Immature natural killer cell (primary cell): ENCODE data around the gene GADD45B. TPM values are rescaled to one million over a fixed set of nuclear protein-coding genes. Genes with fewer than 3 reads are reported as not detected.

ENCODE experiments used
- polyA plus RNA-seq, 3 donors: library from polyadenylated mRNA; unstranded; fragments of 300-500 nt; fragmentation: Illumina TruSeq; gene quantifications; one replicate each; pipeline ENCODE4 v1.2.3, GENCODE V29; 2021

The GADD45B gene
- polyA plus RNA-seq, 3 donors from 2014 or later: 68.0 to 105 (median 72.9) TPM

Other genes with a start within 250 kb of the GADD45B start
- gene PLEKHJ1, start 239.8 kb upstream of the GADD45B start, polyA plus RNA-seq: 100 to 1,000 TPM; 115 to 148 (median 117) TPM
- 10 to 100 TPM in 2 of 3 donors, 1 to 10 TPM in 1; 6.2 to 40.9 (median 11.1) TPM for gene SF3A2, start 239.3 kb upstream of the GADD45B start, polyA plus RNA-seq
- gene AMH, start 226.8 kb upstream of the GADD45B start, polyA plus RNA-seq: not detected
- under 1 TPM in 1 of 3 donors, not detected in 2; 0.94 TPM for gene JSRP1, start 219.7 kb upstream of the GADD45B start, polyA plus RNA-seq
- 10 to 100 TPM in 1 of 3 donors, 1 to 10 TPM in 1, under 1 TPM in 1; 0.96 to 10.8 (median 2.5) TPM for gene PEAK3, start 194.0 kb upstream of the GADD45B start, polyA plus RNA-seq
- gene LINGO3, start 168.0 kb upstream of the GADD45B start, polyA plus RNA-seq: 10 to 100 TPM in 1 of 3 donors, 1 to 10 TPM in 2; 2.7 to 13.2 (median 2.7) TPM
- 100 to 1,000 TPM; 163 to 285 (median 170) TPM for gene LSM7, start 147.5 kb upstream of the GADD45B start, polyA plus RNA-seq
- gene SPPL2B, start 147.4 kb upstream of the GADD45B start, polyA plus RNA-seq: 10 to 100 TPM in 2 of 3 donors, 1 to 10 TPM in 1; 6.9 to 16.4 (median 12.5) TPM
- not detected for gene TMPRSS9, start 115.9 kb upstream of the GADD45B start, polyA plus RNA-seq
- gene TIMM13, start 48.5 kb upstream of the GADD45B start, polyA plus RNA-seq: 10 to 100 TPM; 74.3 to 99.6 (median 84.9) TPM
- gene LMNB2, start 19.2 kb upstream of the GADD45B start, polyA plus RNA-seq: 1 to 10 TPM; 4.6 to 8.4 (median 5.0) TPM
- under 1 TPM; 0.22 to 0.84 (median 0.33) TPM for gene GNG7, start 226.6 kb downstream of the GADD45B start, polyA plus RNA-seq
- gene DIRAS1, start 245.2 kb downstream of the GADD45B start, polyA plus RNA-seq: not detected